ENCODE results near the gene TNS4.

Gene TNS4

GRCh38 chr17:40475234-40475908 is 26.1 kb downstream of the TNS4 start:
- no peak for TF ChIP-seq CTCF (conservative IDR thresholded peaks at IDR 0.05; ENCODE audit: low read depth, low read length)
- H3K9ac ChIP-seq: no peak overlapping the region
- no peak overlapping the region for H3K27ac ChIP-seq
- H3K36me3 ChIP-seq (ENCODE audit: insufficient read depth): no peaks in the 10 kb centered on the region
- no peaks in the 10 kb centered on the region for H3K79me2 ChIP-seq (ENCODE audit: insufficient read depth, low read depth)
- peaks cover 5% of the 10 kb centered on the region for H3K4me1 ChIP-seq (ENCODE audit: low read depth, poor library complexity, severe bottlenecking)
- no peak overlapping the region for H3K4me2 ChIP-seq
- H2AFZ ChIP-seq (ENCODE audit: low read depth): no peak overlapping the region
- no peak overlapping the region for H3K4me3 ChIP-seq (IDR thresholded peaks at IDR 0.05; ENCODE audit: insufficient read depth, low read depth, low read length)
- H3K27me3 ChIP-seq (ENCODE audit: insufficient read depth, low read depth): no peaks in the 10 kb centered on the region; the same call in 1 of the 2 replicates
- no peaks in the 10 kb centered on the region for H4K20me1 ChIP-seq (ENCODE audit: insufficient read depth)

DNA sequence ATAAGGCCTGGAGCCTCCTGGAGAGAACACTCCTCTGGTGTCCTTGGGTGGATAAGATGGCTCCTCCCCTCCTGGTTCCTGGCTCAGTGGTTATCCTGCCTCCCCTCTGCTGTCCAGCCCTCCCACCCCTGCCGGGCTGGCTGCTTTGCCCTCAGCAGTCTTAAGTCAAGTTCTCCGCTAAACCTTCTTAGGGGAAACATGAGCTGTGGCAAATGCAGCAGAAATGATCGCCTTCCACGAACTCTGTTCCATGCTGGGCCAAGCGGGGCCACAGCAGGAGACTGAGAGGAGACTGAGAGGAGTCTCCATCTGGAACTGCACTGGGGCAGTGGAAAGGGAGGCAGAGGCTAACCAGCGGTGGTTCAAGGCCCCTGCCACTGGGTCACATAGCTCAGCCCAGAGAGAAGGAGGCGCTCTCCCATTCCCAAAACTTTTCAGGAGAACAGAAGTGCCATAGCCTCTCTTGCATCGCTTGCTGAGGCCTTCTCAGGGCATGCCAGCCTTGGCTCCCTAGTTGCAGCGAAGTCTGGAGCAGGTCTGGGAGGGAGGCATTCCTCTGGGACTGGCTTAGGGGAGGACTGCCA is 26.9 kb downstream of the TNS4 start:
- no peaks in the 10 kb centered on the region for H3K79me2 ChIP-seq (ENCODE audit: insufficient read depth, low read depth)
- no peak overlapping the region for H3K27ac ChIP-seq
- peaks cover 6% of the 10 kb centered on the region; the same call in 1 of the 2 replicates for H3K27me3 ChIP-seq (ENCODE audit: insufficient read depth, low read depth)
- TF ChIP-seq CTCF (conservative IDR thresholded peaks at IDR 0.05; ENCODE audit: low read depth, low read length): no peak
- H3K4me3 ChIP-seq (IDR thresholded peaks at IDR 0.05; ENCODE audit: insufficient read depth, low read depth, low read length): no peak overlapping the region
- H3K36me3 ChIP-seq (ENCODE audit: insufficient read depth): no peaks in the 10 kb centered on the region
- H3K9ac ChIP-seq: no peak overlapping the region
- H4K20me1 ChIP-seq (ENCODE audit: insufficient read depth): no peaks in the 10 kb centered on the region
- no peak overlapping the region for H2AFZ ChIP-seq (ENCODE audit: low read depth)
- H3K4me2 ChIP-seq: no peak overlapping the region
- H3K4me1 ChIP-seq (ENCODE audit: low read depth, poor library complexity, severe bottlenecking): peaks cover 5% of the 10 kb centered on the region

DNA sequence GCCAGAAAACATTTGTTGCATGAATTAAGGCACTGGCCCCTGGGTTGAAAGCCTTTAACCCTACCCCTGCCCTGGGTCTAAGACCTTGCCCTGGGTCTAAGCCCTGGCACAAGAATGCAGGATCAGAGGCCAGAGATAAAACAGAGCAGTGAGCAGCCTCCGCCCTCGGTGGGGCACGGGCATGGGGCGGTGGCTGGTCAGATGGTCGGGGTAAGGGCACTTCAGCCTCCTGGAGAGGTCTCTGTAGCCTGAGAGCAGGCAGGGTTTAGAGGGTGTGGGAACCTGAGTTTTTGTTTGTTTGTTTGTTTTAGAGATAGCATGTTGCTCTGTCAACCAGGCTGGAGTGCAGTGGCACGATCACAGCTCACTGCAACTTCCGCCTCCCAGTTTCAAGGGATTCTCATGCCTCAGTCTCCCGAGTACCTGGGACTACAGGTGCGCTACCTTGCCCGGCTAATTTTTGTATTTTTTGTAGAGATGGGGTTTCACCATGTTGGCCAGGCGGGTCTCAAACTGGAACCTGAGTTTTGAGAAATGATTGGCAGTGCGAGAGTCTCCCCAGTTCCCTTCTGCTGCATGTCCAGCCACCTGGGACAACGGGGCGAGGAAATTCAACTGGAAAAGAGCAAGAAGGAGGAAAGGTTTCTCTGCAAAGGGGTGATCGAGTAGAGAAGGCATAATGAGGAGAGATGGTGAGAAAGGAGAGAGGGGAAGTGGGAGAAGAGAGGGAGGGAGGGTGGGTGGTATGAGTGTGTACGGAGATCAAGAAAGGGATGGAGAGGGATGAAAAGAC is 27.7 kb downstream of the TNS4 start:
- no peaks in the 10 kb centered on the region for H3K79me2 ChIP-seq (ENCODE audit: insufficient read depth, low read depth)
- no peaks in the 10 kb centered on the region for H4K20me1 ChIP-seq (ENCODE audit: insufficient read depth)
- H2AFZ ChIP-seq (ENCODE audit: low read depth): no peak overlapping the region
- H3K9ac ChIP-seq: no peak overlapping the region
- TF ChIP-seq CTCF (conservative IDR thresholded peaks at IDR 0.05; ENCODE audit: low read depth, low read length): no peak
- H3K4me2 ChIP-seq: no peak overlapping the region
- H3K27me3 ChIP-seq (ENCODE audit: insufficient read depth, low read depth): peaks cover 12% of the 10 kb centered on the region; the same call in 1 of the 2 replicates
- no peak overlapping the region for H3K27ac ChIP-seq
- no peaks in the 10 kb centered on the region for H3K36me3 ChIP-seq (ENCODE audit: insufficient read depth)
- peaks cover 5% of the 10 kb centered on the region for H3K4me1 ChIP-seq (ENCODE audit: low read depth, poor library complexity, severe bottlenecking)
- H3K4me3 ChIP-seq (IDR thresholded peaks at IDR 0.05; ENCODE audit: insufficient read depth, low read depth, low read length): no peak overlapping the region

DNA sequence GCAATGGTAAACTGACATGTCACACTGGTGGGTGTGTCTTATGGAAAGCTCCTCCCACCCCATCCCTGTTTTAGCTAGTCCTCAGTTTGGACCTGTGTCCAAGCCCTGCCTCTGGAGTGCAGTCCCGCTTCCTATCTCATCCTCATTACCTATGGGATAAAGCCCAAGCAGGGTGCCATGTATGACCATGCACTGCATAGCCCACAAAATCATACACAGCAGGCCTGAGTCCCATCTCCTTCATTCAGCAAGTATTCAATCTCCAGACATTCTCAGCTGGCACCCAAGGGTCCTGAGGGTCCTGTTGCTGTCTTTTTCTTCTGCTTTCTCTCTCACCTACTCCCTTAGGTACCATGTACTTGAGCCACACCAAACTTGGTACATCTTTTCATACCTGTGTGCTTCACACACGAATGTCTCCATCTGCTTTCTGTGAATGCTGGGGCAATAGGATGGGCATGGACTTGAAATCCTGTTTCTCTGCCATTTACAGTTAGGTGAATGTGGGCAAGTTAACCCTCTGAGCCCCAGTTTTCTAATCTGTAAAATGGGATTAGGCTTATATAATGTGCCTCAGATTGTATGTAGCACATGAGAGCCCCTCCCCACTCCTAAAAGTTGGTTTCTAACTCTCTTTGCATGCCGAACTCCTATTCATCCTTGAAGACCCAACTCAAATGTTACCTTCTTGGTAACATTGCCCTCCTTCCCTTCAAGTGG is 28.5 kb downstream of the TNS4 start:
- no peak overlapping the region for H3K27ac ChIP-seq
- no peaks in the 10 kb centered on the region for H3K79me2 ChIP-seq (ENCODE audit: insufficient read depth, low read depth)
- peaks cover 5% of the 10 kb centered on the region for H3K4me1 ChIP-seq (ENCODE audit: low read depth, poor library complexity, severe bottlenecking)
- no peaks in the 10 kb centered on the region for H3K36me3 ChIP-seq (ENCODE audit: insufficient read depth)
- no peaks in the 10 kb centered on the region for H4K20me1 ChIP-seq (ENCODE audit: insufficient read depth)
- peaks cover 17% of the 10 kb centered on the region; the same call in 1 of the 2 replicates for H3K27me3 ChIP-seq (ENCODE audit: insufficient read depth, low read depth)
- no peak for TF ChIP-seq CTCF (conservative IDR thresholded peaks at IDR 0.05; ENCODE audit: low read depth, low read length)
- H3K4me2 ChIP-seq: no peak overlapping the region
- H2AFZ ChIP-seq (ENCODE audit: low read depth): no peak overlapping the region
- H3K9ac ChIP-seq: no peak overlapping the region
- H3K4me3 ChIP-seq (IDR thresholded peaks at IDR 0.05; ENCODE audit: insufficient read depth, low read depth, low read length): no peak overlapping the region
